Tibial artery (tissue), 4 donors: ENCODE results near the gene IMMP2L.

Experiments used
- DNase-seq, 2 donors: peaks; one replicate each; pipeline ENCODE4 v3.0.0-alpha.2; 2019
- H3K27ac ChIP-seq, 2 donors: fragments of 200-600 bp; sonication (generic) in 1 of 2; 1 replicate in 1 of 2; 2 replicates in 1 of 2; pipeline ENCODE4 v1.5.1; 2018 to 2019; ENCODE audit warnings: mild to moderate bottlenecking in 1 of 2
- H3K27me3 ChIP-seq, 2 donors: fragments of 200-600 bp; sonication (generic) in 1 of 2; one replicate each; pipeline versions ENCODE4 v1.5.1 to v1.6.0; 2016 to 2019
- H3K36me3 ChIP-seq, 3 donors: fragments of 200-600 bp; sonication (generic) in 2 of 3; one replicate each; pipeline ENCODE4 v1.5.1; 2016 to 2019; ENCODE audit warnings: mild to moderate bottlenecking in 2 of 3
- H3K4me1 ChIP-seq, 4 donors: fragments of 200-600 bp; sonication (generic) in 2 of 4; 1 replicate in 3 of 4; 2 replicates in 1 of 4; pipeline ENCODE4 v1.5.1; 2016 to 2019
- H3K4me3 ChIP-seq, 2 donors: fragments of 200-600 bp; sonication (generic) in 1 of 2; 1 replicate in 1 of 2; 2 replicates in 1 of 2; pipeline ENCODE4 v1.5.1; 2018 to 2019; ENCODE audit warnings: mild to moderate bottlenecking in 2 of 2
- H3K9me3 ChIP-seq, 3 donors: fragments of 200-600 bp; sonication (generic) in 1 of 3; one replicate each; pipeline ENCODE4 v1.5.1; 2016 to 2019
- intact Hi-C: fragments of 100-400 bp; cut with DNase I; formaldehyde crosslinking; loops from one replicate; pipeline ENCODE4 v1.15.0; 2023; ENCODE audit warnings: low total_unique reads
- TF ChIP-seq, protein P1 (sequence below), 2 experiments: fragments of 200-600 bp in 1 of 2; fragments of 450-650 bp in 1 of 2; IDR thresholded peaks; one replicate each; pipeline ENCODE4 v1.5.1; 2017 to 2019; ENCODE audit warnings: antibody characterized with exemption in 2 of 2, mild to moderate bottlenecking in 1 of 2, moderate library complexity in 1 of 2

The IMMP2L gene

DNA sequence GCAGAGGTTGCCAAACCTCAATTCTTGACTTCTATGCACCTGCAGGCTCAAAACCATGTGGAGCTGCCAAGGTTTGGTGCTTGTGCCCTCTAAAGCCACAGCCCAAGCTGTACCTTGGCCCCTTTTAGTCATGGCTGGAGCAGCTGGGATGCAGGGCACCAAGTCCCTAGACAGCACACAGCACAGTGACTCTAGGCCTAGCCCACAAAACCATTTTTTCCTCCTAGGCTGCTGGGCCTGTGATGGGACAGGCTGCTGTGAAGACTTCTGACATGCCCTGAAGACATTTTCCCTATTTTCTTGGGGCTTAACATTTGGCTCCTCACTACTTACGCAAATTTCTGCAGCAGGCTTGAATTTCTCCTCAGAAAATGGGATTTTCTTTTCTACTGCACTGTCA is 499.1 kb downstream of the IMMP2L start:
- no peak overlapping the region for H3K27ac ChIP-seq

DNA sequence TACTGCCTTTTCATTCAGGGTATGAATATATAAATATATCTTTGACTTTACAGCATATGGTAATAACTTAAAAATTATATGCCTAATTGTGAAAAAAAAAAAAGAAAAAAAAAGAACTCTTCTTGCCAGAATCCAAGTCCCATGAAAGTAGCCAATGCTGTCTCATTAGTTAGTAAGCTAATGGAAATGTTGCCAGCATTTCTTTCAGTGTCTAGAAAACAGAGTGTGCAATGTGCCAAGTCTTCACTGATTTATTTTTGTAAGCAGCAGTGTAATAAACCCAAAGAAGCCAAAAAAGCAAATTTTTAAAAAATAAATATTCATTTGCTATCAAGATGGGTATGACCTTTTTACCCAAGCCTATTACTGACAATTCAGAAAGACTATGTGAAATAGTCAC is 502.5 kb downstream of the IMMP2L start:
- intact Hi-C loops = no loop called here
- H3K27me3 ChIP-seq = no peaks in the 10 kb centered on the region
- H3K4me3 ChIP-seq = no peak overlapping the region
- H3K27ac ChIP-seq = no peak overlapping the region
- H3K9me3 ChIP-seq = no peaks in the 10 kb centered on the region
- no peaks in the 10 kb centered on the region for H3K36me3 ChIP-seq
- TF ChIP-seq, protein P1, sequence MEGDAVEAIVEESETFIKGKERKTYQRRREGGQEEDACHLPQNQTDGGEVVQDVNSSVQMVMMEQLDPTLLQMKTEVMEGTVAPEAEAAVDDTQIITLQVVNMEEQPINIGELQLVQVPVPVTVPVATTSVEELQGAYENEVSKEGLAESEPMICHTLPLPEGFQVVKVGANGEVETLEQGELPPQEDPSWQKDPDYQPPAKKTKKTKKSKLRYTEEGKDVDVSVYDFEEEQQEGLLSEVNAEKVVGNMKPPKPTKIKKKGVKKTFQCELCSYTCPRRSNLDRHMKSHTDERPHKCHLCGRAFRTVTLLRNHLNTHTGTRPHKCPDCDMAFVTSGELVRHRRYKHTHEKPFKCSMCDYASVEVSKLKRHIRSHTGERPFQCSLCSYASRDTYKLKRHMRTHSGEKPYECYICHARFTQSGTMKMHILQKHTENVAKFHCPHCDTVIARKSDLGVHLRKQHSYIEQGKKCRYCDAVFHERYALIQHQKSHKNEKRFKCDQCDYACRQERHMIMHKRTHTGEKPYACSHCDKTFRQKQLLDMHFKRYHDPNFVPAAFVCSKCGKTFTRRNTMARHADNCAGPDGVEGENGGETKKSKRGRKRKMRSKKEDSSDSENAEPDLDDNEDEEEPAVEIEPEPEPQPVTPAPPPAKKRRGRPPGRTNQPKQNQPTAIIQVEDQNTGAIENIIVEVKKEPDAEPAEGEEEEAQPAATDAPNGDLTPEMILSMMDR (IDR thresholded peaks at IDR 0.05) = no peak
- H3K4me1 ChIP-seq = no peaks in the 10 kb centered on the region
- no peak for DNase-seq

More for the DNA sequence above, 499.1 kb downstream of the IMMP2L start:
- intact Hi-C loops = no loop called here
- TF ChIP-seq, protein P1 (IDR thresholded peaks at IDR 0.05) = no peak
- DNase-seq = no peak
- Histone ChIP-seq H3K9me3 (no peaks in the 10 kb centered on the region), H3K4me1 (peaks cover 0 to 12% (median 0%) of the 10 kb centered on the region in 4 donors), H3K27me3 (no peaks in the 10 kb centered on the region), H3K36me3 (no peaks in the 10 kb centered on the region), H3K4me3 (no peak overlapping the region)

DNA sequence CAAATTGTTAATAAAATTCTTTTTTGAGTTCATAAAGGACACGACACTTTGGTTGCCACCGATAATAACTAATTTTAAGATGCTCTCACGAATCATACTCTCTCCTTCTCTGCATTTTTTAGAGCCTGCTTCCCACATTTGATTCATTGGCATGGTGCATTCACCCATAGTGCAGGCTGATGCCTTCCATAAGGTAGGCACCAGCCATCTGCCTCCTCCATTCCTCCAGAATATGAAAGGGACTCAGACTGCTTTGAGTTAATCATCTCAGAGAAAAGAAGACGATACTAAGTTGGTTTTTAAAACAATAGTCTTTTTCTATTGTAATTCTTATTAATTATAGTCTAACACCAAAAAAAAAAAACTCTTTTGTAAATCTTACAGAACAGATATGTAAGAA is 505.2 kb downstream of the IMMP2L start:
- no peak for DNase-seq
- Histone ChIP-seq H3K36me3 (no peaks in the 10 kb centered on the region), H3K9me3 (no peaks in the 10 kb centered on the region), H3K27me3 (no peaks in the 10 kb centered on the region), H3K4me1 (no peaks in the 10 kb centered on the region), H3K27ac (no peak overlapping the region), H3K4me3 (no peak overlapping the region)
- TF ChIP-seq, protein P1 (IDR thresholded peaks at IDR 0.05) = no peak
- intact Hi-C loops = no loop called here

DNA sequence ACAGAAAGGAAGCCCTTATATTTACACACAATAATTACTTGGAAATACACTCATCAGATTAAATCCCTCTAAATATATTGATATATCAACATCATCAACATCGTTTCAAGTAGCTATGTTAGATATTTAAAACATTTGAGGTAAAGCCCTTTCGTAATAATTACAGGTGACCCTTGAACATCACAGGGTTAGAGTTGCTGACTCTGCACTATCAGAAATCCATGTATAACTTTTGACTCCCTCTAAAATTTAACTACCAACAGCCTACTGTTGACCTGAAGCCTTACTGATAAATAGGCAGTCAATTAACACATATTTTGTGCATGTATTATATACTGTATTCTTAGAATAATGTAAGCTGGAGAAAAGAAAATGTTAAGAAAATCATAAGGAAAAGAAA is 505.9 kb downstream of the IMMP2L start:
- no peaks in the 10 kb centered on the region for H3K27me3 ChIP-seq
- TF ChIP-seq, protein P1 (IDR thresholded peaks at IDR 0.05) = no peak
- H3K4me3 ChIP-seq = no peak overlapping the region
- intact Hi-C loops = no loop called here
- no peak overlapping the region for H3K27ac ChIP-seq
- H3K36me3 ChIP-seq = no peaks in the 10 kb centered on the region
- H3K4me1 ChIP-seq = no peaks in the 10 kb centered on the region
- H3K9me3 ChIP-seq = no peaks in the 10 kb centered on the region
- DNase-seq = no peak

DNA sequence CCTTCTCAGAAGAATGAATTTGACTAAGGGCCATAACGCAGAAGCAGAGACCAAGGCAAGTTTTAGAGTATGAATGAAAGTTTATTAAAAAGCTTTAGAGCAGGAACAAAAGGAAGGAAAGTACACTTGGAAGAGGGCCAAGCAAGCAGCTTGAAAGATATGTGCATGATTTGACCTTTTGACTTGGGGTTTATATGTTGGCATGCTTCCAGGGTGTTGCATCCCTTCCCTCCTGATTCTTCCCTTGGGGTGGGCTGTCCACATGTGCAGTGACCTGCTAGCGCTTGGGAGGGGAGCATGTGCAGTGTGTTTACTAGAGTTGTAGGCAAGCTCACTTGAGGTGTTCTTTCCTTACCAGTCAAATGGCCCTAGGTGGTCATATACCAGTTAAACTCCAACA is 509.3 kb downstream of the IMMP2L start:
- intact Hi-C loops = no loop called here
- H3K27me3 ChIP-seq = no peaks in the 10 kb centered on the region
- TF ChIP-seq, protein P1 (IDR thresholded peaks at IDR 0.05) = no peak
- no peak for DNase-seq
- no peak overlapping the region for H3K27ac ChIP-seq
- no peaks in the 10 kb centered on the region for H3K4me1 ChIP-seq
- H3K9me3 ChIP-seq = no peaks in the 10 kb centered on the region
- H3K4me3 ChIP-seq = no peak overlapping the region
- no peaks in the 10 kb centered on the region for H3K36me3 ChIP-seq

DNA sequence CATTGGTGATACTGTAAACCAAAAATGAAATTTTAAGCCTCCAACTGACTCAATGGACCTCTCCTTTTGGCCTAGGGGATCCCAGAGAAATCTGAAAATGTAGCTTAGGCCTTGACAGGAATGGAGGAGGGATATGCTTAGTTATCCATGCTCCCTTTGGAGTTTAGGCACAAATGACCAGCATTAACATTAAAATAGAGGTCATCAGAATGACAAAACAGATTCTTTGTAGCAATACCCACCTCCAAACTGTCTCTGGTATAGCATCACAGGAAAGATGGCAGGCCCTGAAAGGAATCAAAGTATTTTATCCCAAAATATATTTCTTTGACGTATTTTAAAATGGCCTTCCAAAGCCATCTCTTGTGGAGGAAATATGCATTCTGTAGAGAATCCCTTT is 510.5 kb downstream of the IMMP2L start:
- no peak overlapping the region for H3K27ac ChIP-seq
- DNase-seq = no peak
- H3K4me1 ChIP-seq = no peaks in the 10 kb centered on the region
- TF ChIP-seq, protein P1 (IDR thresholded peaks at IDR 0.05) = no peak
- H3K36me3 ChIP-seq = no peaks in the 10 kb centered on the region
- intact Hi-C loops = no loop called here
- H3K4me3 ChIP-seq = no peak overlapping the region
- no peaks in the 10 kb centered on the region for H3K27me3 ChIP-seq
- no peaks in the 10 kb centered on the region for H3K9me3 ChIP-seq
